WI38 (cell line): Measurements from ENCODE around the gene TTC32.

ENCODE experiments used
- H3K4me3 ChIP-seq: 2 replicates; pipeline ENCODE4 v1.5.1; 2011; ENCODE audit warnings: low read depth, mild to moderate bottlenecking, control low read depth, low read length
- CTCF ChIP-seq: IDR thresholded peaks from 2 replicates; pipeline ENCODE4 v1.5.1; 2012; ENCODE audit warnings: low read depth, mild to moderate bottlenecking, control low read depth, low read length

TTC32 gene

GRCh38 chr2:19873014-19873413 is 28.8 kb downstream of the TTC32 start:
- no peak for TF ChIP-seq CTCF
- no peak overlapping the region for H3K4me3 ChIP-seq

DNA sequence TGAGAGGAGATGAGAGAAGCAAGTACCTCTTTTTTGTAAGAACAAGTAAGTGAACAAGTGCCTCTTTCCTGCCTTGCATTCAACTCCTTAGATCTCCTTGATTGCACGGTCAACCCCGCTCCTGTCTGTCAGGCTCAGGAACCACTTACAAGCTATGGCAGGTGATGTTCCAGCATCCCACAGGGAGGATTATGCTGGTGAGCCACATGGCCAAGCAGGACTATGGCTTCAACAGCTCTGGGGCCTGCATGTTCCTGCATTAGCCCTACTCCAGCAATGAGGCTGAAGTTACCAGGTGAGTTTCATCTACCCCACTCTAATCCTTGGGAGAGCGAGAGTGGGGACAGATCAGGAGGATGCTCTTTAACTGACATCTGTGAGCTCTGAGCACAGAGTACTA is 29.5 kb downstream of the TTC32 start:
- no peak for TF ChIP-seq CTCF
- H3K4me3 ChIP-seq: no peak overlapping the region

- no peak for TF ChIP-seq CTCF
- H3K4me3 ChIP-seq: no peak overlapping the region
Measured at GRCh38 chr2:19871836-19872235, 29.9 kb downstream of the TTC32 start.

- H3K4me3 ChIP-seq: no peak overlapping the region
- TF ChIP-seq CTCF: no peak
Measured at GRCh38 chr2:19870792-19871191, 31.0 kb downstream of the TTC32 start.

- peak overlapping the region; percentile 53 for H3K4me3 ChIP-seq
- TF ChIP-seq CTCF: no peak
Measured at GRCh38 chr2:19868701-19869580, 32.8 kb downstream of the TTC32 start.

DNA sequence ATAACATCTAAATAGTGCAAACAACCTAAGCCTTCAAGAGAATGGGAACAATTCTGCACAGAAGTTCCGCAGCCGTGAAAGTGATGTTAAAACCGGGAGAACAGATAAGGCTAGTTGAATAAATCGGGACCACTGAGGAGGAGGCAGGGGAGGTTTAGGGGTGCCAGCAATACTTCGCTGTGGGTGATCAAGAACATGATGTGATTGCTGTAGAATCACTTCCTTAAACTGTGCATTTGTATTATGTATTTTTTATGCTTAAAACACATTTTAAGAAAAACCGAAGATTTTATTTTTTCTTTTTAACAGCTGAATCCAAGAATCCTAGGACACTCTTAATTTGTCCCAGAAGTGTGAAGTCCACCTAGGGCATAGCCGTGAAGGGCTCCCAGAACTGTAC is 33.6 kb downstream of the TTC32 start:
- TF ChIP-seq CTCF: no peak
- H3K4me3 ChIP-seq: peak overlapping the region; percentile 53

DNA sequence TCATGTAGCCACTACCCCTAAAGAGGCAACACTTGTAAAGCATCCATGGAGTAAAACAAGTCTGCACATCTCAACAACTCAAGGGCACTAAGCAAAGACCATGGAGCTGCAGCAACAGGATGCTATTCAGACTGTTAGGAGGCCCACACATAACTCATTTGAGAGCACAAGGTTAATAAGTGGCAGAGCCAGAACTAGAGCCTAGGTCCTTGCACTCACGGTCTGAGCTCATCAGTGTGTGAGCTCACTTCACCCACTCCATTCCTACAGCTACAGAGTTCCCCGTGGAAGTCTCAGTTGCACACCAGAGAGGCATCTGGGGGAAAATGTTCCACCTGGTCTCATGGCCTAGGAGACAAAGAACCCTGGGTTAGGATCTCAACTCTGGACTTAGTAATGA is 35.0 kb downstream of the TTC32 start:
- no peak overlapping the region for H3K4me3 ChIP-seq
- no peak for TF ChIP-seq CTCF
